ENCODE measurements around the gene CYP3A4. TPM values are rescaled to one million over a fixed set of nuclear protein-coding genes. Genes with fewer than 3 reads are reported as not detected.

Gene CYP3A4
- total and polyA plus RNA-seq, 9 of the 15 experiments (the other 6 are each of a cell fraction or from before 2014, with no cell fraction given): 0.07 to 0.08 TPM; not detected in 7

- TF ChIP-seq POLR2H (tag; IDR thresholded peaks at IDR 0.05; ENCODE audit: low read depth): no peak
- TF ChIP-seq XRCC4 (IDR thresholded peaks at IDR 0.05; ENCODE audit: extremely low read depth, insufficient read depth, insufficient read length): no peak
- TF ChIP-seq, protein P1, sequence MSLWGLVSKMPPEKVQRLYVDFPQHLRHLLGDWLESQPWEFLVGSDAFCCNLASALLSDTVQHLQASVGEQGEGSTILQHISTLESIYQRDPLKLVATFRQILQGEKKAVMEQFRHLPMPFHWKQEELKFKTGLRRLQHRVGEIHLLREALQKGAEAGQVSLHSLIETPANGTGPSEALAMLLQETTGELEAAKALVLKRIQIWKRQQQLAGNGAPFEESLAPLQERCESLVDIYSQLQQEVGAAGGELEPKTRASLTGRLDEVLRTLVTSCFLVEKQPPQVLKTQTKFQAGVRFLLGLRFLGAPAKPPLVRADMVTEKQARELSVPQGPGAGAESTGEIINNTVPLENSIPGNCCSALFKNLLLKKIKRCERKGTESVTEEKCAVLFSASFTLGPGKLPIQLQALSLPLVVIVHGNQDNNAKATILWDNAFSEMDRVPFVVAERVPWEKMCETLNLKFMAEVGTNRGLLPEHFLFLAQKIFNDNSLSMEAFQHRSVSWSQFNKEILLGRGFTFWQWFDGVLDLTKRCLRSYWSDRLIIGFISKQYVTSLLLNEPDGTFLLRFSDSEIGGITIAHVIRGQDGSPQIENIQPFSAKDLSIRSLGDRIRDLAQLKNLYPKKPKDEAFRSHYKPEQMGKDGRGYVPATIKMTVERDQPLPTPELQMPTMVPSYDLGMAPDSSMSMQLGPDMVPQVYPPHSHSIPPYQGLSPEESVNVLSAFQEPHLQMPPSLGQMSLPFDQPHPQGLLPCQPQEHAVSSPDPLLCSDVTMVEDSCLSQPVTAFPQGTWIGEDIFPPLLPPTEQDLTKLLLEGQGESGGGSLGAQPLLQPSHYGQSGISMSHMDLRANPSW (CRISPR knock-in tag; IDR thresholded peaks at IDR 0.05): no peak
Measured at GRCh38 chr7:99791021-99791420, 7.0 kb upstream of the CYP3A4 start (continued).

DNA sequence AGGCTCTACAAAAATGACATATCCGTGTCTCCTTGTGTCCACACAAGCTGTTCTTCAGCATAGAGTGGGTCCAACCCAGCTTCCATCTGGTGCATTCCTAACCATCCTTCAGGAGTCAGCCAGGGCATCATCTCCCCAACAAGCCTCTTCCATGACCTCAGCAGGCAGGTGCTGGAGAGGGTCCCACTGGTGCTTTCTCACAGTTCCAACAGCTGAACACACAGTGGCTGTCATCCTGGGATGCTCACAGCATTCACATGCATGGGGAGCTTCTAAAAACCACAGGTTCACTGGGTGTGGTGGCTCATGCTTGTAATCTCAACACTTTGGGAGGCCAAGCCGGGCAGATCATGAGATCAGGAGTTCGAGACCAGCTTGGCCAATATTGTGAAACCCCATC, 6.4 kb upstream of the CYP3A4 start:
- no peak overlapping the region for H3K27ac ChIP-seq (ENCODE audit: extremely low read depth, low read depth, low read length)
- 16% methylated on average over 3 of the region's 3 CpGs for whole genome bisulfite sequencing (ENCODE audit: insufficient coverage, low coverage, missing lambda C conversion rate)
- no peak overlapping the region for H3K4me3 ChIP-seq
- H3K4me1 ChIP-seq (replicated peaks in 1 of 2; ENCODE audit: control insufficient read depth in 2 of 2, insufficient read depth in 2 of 2, low read length in 2 of 2): peaks cover 0 to 3% of the 10 kb centered on the region in 2 experiments; a peak in 2 of 5 replicates
- H4K20me1 ChIP-seq (replicated peaks; ENCODE audit: control insufficient read depth, insufficient read depth, low read length): no peaks in the 10 kb centered on the region
- no peak overlapping the region for H3K4me2 ChIP-seq (ENCODE audit: insufficient read depth, low read length)
- POLR2A ChIA-PET: no interaction called here
- intact Hi-C loops (cut with micrococcal nuclease) (loop anchor here (5.0 kb wide), 1 partner anchor 42 kb away; no protein-coding TSS in a partner anchor), in situ Hi-C loops (cut with MboI) (no loop called here)
- no peaks in the 10 kb centered on the region for H3K36me3 ChIP-seq (ENCODE audit: control insufficient read depth, insufficient read depth, low read length)
- H3K79me2 ChIP-seq (ENCODE audit: control insufficient read depth, insufficient read depth, low read length): no peaks in the 10 kb centered on the region
- H3K9ac ChIP-seq (ENCODE audit: insufficient read depth in 1 of 2, low read depth in 2 of 2, low read length in 2 of 2): no peak overlapping the region
- no peaks in the 10 kb centered on the region for H3K27me3 ChIP-seq (ENCODE audit: control insufficient read depth in 2 of 2, insufficient read depth in 2 of 2, low read length in 2 of 2)
- CTCF ChIA-PET (ENCODE audit: low intra/inter-chr PET ratio): no interaction called here
- no peak overlapping the region for H2AFZ ChIP-seq (ENCODE audit: low read depth, low read length)
- no peak for ATAC-seq
- H3K9me1 ChIP-seq (ENCODE audit: control insufficient read depth, insufficient read depth, low read length): no peaks in the 10 kb centered on the region
- BruUV-seq (replicated peaks): no TSS peak
- H3K9me3 ChIP-seq (replicated peaks; ENCODE audit: control insufficient read depth, insufficient read depth, low read depth, low read length): no peaks in the 10 kb centered on the region
- no peak for FAIRE-seq
- no peak for DNase-seq (ENCODE audit: extremely low read depth in 1 of 4, low spot score in 3 of 4)
- TF ChIP-seq CREM (IDR thresholded peaks at IDR 0.05; ENCODE audit: low read depth) (no peak), GABPB2 (CRISPR knock-in tag; conservative IDR thresholded peaks at IDR 0.05) (no peak), ARNT (IDR thresholded peaks at IDR 0.05) (no peak), NCOA1 (IDR thresholded peaks at IDR 0.05; ENCODE audit: low read depth) (no peak), GABPB1 (CRISPR knock-in tag; IDR thresholded peaks at IDR 0.05) (no peak), ZBTB5 (IDR thresholded peaks at IDR 0.05) (no peak), DNMT1 (IDR thresholded peaks at IDR 0.05) (no peak), ZNF436 (CRISPR knock-in tag; IDR thresholded peaks at IDR 0.05) (no peak)
- TF ChIP-seq, protein P2, sequence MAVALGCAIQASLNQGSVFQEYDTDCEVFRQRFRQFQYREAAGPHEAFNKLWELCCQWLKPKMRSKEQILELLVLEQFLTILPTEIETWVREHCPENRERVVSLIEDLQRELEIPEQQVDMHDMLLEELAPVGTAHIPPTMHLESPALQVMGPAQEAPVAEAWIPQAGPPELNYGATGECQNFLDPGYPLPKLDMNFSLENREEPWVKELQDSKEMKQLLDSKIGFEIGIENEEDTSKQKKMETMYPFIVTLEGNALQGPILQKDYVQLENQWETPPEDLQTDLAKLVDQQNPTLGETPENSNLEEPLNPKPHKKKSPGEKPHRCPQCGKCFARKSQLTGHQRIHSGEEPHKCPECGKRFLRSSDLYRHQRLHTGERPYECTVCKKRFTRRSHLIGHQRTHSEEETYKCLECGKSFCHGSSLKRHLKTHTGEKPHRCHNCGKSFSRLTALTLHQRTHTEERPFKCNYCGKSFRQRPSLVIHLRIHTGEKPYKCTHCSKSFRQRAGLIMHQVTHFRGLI (CRISPR knock-in tag; IDR thresholded peaks at IDR 0.05): no peak

Measured in K562 (cell line).